Activated naive CD4-positive, alpha-beta T cell treated with anti-CD3 and anti-CD28 coated beads, Interleukin-2, amount 50 U/mL, for 24 hours (primary cell): Measurements from ENCODE around the gene PPIG.

Experiments
- H3K27ac Mint-ChIP-seq: one replicate; pipeline ENCODE4 v1.8.0; 2021; ENCODE audit warnings: mild to moderate bottlenecking, mixed read lengths
- H3K27me3 Mint-ChIP-seq: one replicate; pipeline ENCODE4 v1.8.0; 2021; ENCODE audit warnings: mixed read lengths
- H3K36me3 Mint-ChIP-seq: one replicate; pipeline ENCODE4 v1.8.0; 2021; ENCODE audit warnings: mixed read lengths
- H3K4me1 Mint-ChIP-seq: one replicate; pipeline ENCODE4 v1.8.0; 2021; ENCODE audit warnings: mixed read lengths
- H3K4me3 Mint-ChIP-seq: one replicate; pipeline ENCODE4 v1.8.0; 2021; ENCODE audit warnings: mild to moderate bottlenecking, mixed read lengths
- H3K9me3 Mint-ChIP-seq: one replicate; pipeline ENCODE4 v1.8.0; 2021; ENCODE audit warnings: mixed read lengths

Gene PPIG

DNA sequence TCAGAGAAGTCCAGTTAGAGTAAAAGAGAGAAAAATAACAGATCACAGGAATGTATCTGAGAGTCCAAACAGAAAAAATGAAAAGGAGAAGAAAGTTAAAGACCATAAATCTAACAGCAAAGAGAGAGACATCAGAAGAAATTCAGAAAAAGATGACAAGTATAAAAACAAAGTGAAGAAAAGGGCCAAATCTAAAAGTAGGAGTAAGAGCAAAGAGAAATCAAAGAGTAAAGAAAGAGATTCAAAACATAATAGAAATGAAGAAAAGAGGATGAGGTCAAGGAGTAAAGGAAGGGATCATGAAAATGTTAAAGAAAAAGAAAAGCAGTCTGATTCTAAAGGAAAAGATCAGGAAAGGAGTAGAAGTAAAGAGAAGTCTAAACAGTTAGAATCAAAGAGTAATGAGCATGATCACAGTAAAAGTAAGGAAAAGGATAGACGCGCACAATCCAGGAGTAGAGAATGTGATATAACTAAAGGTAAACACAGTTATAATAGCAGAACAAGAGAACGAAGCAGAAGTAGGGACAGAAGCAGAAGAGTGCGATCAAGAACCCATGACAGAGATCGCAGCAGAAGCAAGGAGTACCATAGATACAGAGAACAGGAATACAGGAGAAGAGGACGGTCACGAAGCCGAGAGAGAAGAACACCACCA, 52.4 kb downstream of the PPIG start:
- H3K27me3 Mint-ChIP-seq = no peaks in the 10 kb centered on the region
- H3K36me3 Mint-ChIP-seq = peaks cover 15% of the 10 kb centered on the region
- no peaks in the 10 kb centered on the region for H3K9me3 Mint-ChIP-seq
- H3K4me1 Mint-ChIP-seq = no peaks in the 10 kb centered on the region
- no peak overlapping the region for H3K27ac Mint-ChIP-seq
- H3K4me3 Mint-ChIP-seq = no peak overlapping the region

DNA sequence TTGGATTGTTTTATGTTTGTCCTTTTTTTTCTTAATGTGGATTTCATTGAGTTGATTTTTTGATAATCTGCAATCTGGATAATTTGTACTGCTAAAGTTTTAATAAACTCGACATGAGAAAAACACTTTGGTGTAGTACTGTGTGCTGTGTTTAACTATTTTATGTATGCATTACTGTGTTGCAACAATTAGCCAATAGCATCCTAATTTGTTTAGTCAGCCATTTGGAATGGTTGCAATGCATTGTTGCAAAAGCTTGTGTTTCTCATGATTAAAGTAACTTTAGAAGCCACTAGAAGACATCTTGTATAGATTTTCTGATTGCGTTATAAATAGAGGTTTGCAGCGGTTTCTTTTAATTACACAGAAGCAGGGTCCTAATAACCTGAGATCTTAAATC, 53.5 kb downstream of the PPIG start:
- no peaks in the 10 kb centered on the region for H3K27me3 Mint-ChIP-seq
- no peaks in the 10 kb centered on the region for H3K4me1 Mint-ChIP-seq
- H3K36me3 Mint-ChIP-seq = peaks cover 15% of the 10 kb centered on the region
- no peak overlapping the region for H3K4me3 Mint-ChIP-seq
- H3K27ac Mint-ChIP-seq = no peak overlapping the region
- no peaks in the 10 kb centered on the region for H3K9me3 Mint-ChIP-seq

- Mint-ChIP-seq H3K4me1 (no peaks in the 10 kb centered on the region), H3K27me3 (no peaks in the 10 kb centered on the region), H3K4me3 (no peak overlapping the region), H3K9me3 (peaks cover 4% of the 10 kb centered on the region), H3K36me3 (peaks cover 12% of the 10 kb centered on the region), H3K27ac (no peak overlapping the region)
Measured at GRCh38 chr2:169640104-169640503, 56.0 kb downstream of the PPIG start.

DNA sequence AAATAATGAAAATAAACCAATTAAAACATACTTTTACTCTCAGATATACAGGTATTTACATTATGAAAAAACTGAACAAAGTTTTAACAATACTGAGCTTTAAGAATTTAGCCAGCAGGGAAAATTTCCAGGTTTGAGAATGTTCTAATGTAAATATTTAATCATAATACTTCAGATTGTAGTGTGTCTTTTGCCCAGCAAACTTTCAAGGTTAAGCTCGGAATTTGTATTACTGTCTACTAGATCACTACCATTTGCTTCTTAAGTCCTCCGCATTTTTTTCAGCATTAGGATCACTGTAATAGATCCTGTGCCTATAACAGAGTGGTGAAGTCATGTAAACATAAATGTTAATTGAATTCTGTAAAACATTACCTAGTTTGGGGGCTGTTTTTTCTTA, 57.3 kb downstream of the PPIG start:
- Mint-ChIP-seq H3K4me3 (no peak overlapping the region), H3K27me3 (no peaks in the 10 kb centered on the region), H3K4me1 (no peaks in the 10 kb centered on the region), H3K9me3 (peaks cover 4% of the 10 kb centered on the region), H3K27ac (no peak overlapping the region), H3K36me3 (peaks cover 12% of the 10 kb centered on the region)

- no peak overlapping the region for H3K27ac Mint-ChIP-seq
- H3K27me3 Mint-ChIP-seq = no peaks in the 10 kb centered on the region
- H3K4me3 Mint-ChIP-seq = no peak overlapping the region
Measured at GRCh38 chr2:169644173-169644572, 60.0 kb downstream of the PPIG start.

DNA sequence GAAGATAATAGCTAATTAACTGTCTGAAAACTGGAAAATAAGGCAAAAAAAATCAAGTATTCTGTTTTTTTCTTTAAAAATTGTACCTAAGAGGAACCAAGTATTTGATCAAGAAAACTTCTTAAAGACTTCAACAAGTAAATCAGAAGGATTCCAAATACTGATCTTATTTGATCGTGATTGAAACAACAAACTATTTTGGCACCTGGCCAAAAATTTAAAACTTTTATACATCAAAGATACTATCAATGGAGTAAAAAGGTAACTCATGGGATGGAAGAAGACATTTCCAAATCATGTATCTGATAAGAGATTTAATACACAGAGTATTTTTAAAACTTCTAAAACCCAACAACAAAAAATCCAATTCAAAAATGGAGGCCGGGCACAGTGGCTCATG, 63.3 kb downstream of the PPIG start:
- H3K4me3 Mint-ChIP-seq = no peak overlapping the region
- H3K27ac Mint-ChIP-seq = no peak overlapping the region
- peaks cover 4% of the 10 kb centered on the region for H3K9me3 Mint-ChIP-seq
- H3K27me3 Mint-ChIP-seq = peaks cover 2% of the 10 kb centered on the region
- H3K36me3 Mint-ChIP-seq = no peaks in the 10 kb centered on the region
- H3K4me1 Mint-ChIP-seq = no peaks in the 10 kb centered on the region

More at GRCh38 chr2:169644173-169644572, 60.0 kb downstream of the PPIG start:
- H3K4me1 Mint-ChIP-seq = no peaks in the 10 kb centered on the region
- peaks cover 4% of the 10 kb centered on the region for H3K9me3 Mint-ChIP-seq
- peaks cover 9% of the 10 kb centered on the region for H3K36me3 Mint-ChIP-seq

GRCh38 chr2:169649278-169649677, 65.1 kb downstream of the PPIG start:
- peaks cover 11% of the 10 kb centered on the region for H3K27me3 Mint-ChIP-seq
- no peaks in the 10 kb centered on the region for H3K4me1 Mint-ChIP-seq
- H3K36me3 Mint-ChIP-seq = no peaks in the 10 kb centered on the region
- H3K9me3 Mint-ChIP-seq = peaks cover 3% of the 10 kb centered on the region
- no peak overlapping the region for H3K27ac Mint-ChIP-seq
- no peak overlapping the region for H3K4me3 Mint-ChIP-seq

- H3K4me1 Mint-ChIP-seq = no peaks in the 10 kb centered on the region
- no peak overlapping the region for H3K4me3 Mint-ChIP-seq
- H3K9me3 Mint-ChIP-seq = no peaks in the 10 kb centered on the region
- H3K36me3 Mint-ChIP-seq = no peaks in the 10 kb centered on the region
- H3K27me3 Mint-ChIP-seq = peaks cover 14% of the 10 kb centered on the region
- no peak overlapping the region for H3K27ac Mint-ChIP-seq
Measured at GRCh38 chr2:169653636-169654035, 69.5 kb downstream of the PPIG start.

GRCh38 chr2:169656164-169656563, 72.0 kb downstream of the PPIG start:
- no peak overlapping the region for H3K4me3 Mint-ChIP-seq
- no peak overlapping the region for H3K27ac Mint-ChIP-seq
- H3K27me3 Mint-ChIP-seq = peaks cover 14% of the 10 kb centered on the region
- no peaks in the 10 kb centered on the region for H3K4me1 Mint-ChIP-seq
- no peaks in the 10 kb centered on the region for H3K9me3 Mint-ChIP-seq
- no peaks in the 10 kb centered on the region for H3K36me3 Mint-ChIP-seq

GRCh38 chr2:169658877-169659276, 74.7 kb downstream of the PPIG start:
- H3K36me3 Mint-ChIP-seq = no peaks in the 10 kb centered on the region
- H3K9me3 Mint-ChIP-seq = no peaks in the 10 kb centered on the region
- H3K4me1 Mint-ChIP-seq = no peaks in the 10 kb centered on the region
- peaks cover 7% of the 10 kb centered on the region for H3K27me3 Mint-ChIP-seq
- H3K4me3 Mint-ChIP-seq = no peak overlapping the region
- no peak overlapping the region for H3K27ac Mint-ChIP-seq

DNA sequence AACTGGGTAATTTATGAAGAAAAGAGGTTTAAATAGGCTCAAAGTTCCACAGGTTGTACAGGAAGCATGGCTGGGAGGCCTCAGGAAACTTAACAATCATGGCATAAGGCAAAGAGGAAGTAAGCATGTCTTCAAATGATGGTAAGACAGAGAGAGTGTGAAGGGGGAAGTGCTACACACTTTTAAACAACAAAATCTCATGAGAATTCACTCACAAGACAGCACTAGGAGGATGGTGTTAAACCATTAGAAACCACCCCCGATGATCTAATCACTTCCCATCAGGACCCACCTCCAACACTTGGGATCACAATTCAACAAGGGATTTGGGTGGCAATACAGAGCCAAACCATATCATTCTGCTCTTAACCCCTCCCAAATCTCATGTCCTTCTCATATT, 75.2 kb downstream of the PPIG start:
- peaks cover 7% of the 10 kb centered on the region for H3K27me3 Mint-ChIP-seq
- no peaks in the 10 kb centered on the region for H3K9me3 Mint-ChIP-seq
- H3K4me1 Mint-ChIP-seq = no peaks in the 10 kb centered on the region
- no peaks in the 10 kb centered on the region for H3K36me3 Mint-ChIP-seq
- no peak overlapping the region for H3K4me3 Mint-ChIP-seq
- H3K27ac Mint-ChIP-seq = no peak overlapping the region

DNA sequence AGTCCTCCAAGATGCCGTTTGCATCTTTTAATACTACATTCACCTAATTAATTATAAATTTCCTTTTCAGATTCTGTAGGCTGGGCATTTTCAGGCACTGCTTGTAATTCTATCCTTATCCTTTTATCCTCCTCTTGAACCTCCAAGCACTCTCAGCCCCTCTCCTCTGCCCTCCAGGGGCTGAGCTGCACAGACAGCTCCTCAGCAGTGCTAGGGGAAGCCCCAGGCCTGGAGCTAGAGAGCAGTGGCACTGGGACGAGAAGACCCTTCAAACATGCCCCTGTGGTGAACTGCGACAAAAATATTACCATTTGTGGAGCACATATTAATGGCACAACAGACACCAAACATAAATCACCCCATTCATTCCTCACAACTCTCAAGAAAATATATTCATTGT, 77.1 kb downstream of the PPIG start:
- H3K4me1 Mint-ChIP-seq = no peaks in the 10 kb centered on the region
- no peaks in the 10 kb centered on the region for H3K36me3 Mint-ChIP-seq
- H3K4me3 Mint-ChIP-seq = no peak overlapping the region
- no peak overlapping the region for H3K27ac Mint-ChIP-seq
- H3K9me3 Mint-ChIP-seq = no peaks in the 10 kb centered on the region
- H3K27me3 Mint-ChIP-seq = peaks cover 4% of the 10 kb centered on the region

DNA sequence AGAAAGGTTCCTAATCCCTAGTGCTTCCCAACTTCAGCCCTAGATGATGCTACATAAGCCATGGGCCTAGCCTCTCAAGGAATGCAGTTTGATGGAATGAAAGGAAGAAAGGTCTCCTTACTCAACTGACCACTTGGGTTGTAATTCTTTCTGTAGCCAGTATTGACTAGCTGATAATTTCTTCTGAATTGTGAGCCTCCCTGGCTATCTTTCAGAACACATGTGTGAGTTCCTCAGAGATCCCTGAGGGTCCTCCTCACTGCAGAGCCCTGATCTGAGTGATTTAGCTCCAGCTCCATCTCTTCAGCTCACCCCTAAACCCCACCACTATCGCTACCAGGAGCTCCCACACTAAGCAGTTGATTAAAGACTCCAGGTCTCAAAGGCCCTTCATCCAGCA, 78.6 kb downstream of the PPIG start:
- peaks cover 4% of the 10 kb centered on the region for H3K27me3 Mint-ChIP-seq
- no peaks in the 10 kb centered on the region for H3K9me3 Mint-ChIP-seq
- H3K4me3 Mint-ChIP-seq = no peak overlapping the region
- no peak overlapping the region for H3K27ac Mint-ChIP-seq
- H3K36me3 Mint-ChIP-seq = no peaks in the 10 kb centered on the region
- H3K4me1 Mint-ChIP-seq = no peaks in the 10 kb centered on the region

GRCh38 chr2:169663247-169663646, 79.1 kb downstream of the PPIG start:
- Mint-ChIP-seq H3K4me1 (no peaks in the 10 kb centered on the region), H3K9me3 (no peaks in the 10 kb centered on the region), H3K4me3 (no peak overlapping the region), H3K27me3 (peaks cover 4% of the 10 kb centered on the region), H3K36me3 (no peaks in the 10 kb centered on the region), H3K27ac (no peak overlapping the region)

GRCh38 chr2:169664600-169664977, 80.4 kb downstream of the PPIG start:
- Mint-ChIP-seq H3K27me3 (peaks cover 4% of the 10 kb centered on the region), H3K4me1 (no peaks in the 10 kb centered on the region), H3K36me3 (no peaks in the 10 kb centered on the region), H3K9me3 (no peaks in the 10 kb centered on the region), H3K4me3 (no peak overlapping the region), H3K27ac (no peak overlapping the region)

- Mint-ChIP-seq H3K36me3 (no peaks in the 10 kb centered on the region), H3K4me3 (no peak overlapping the region), H3K27me3 (peaks cover 4% of the 10 kb centered on the region), H3K27ac (no peak overlapping the region), H3K9me3 (no peaks in the 10 kb centered on the region), H3K4me1 (no peaks in the 10 kb centered on the region)
Measured at GRCh38 chr2:169664978-169665930, 81.1 kb downstream of the PPIG start.
